Spleen (tissue), 11 donors: Measurements from ENCODE around the gene ENTPD1. TPM values are rescaled to one million over a fixed set of nuclear protein-coding genes. Genes with fewer than 3 reads are reported as not detected.

Experiments used
- DNase-seq: peaks from one replicate; pipeline ENCODE4 v3.0.0-alpha.2; 2020
- H3K27ac ChIP-seq, 8 donors: fragments of 200-600 bp; sonication (generic) in 7 of 8; 1 replicate in 4 of 8; 2 replicates in 4 of 8; pipeline versions ENCODE4 v1.5.0 to v1.8.0; 2016 to 2021; ENCODE audit warnings: inconsistent platforms in 4 of 8, mild to moderate bottlenecking in 4 of 8, moderate library complexity in 1 of 8
- H3K27me3 ChIP-seq, 7 donors: fragments of 200-600 bp; sonication (generic) in 6 of 7; replicated peaks in 1 of 7; 1 replicate in 4 of 7; 2 replicates in 3 of 7; pipeline versions ENCODE4 v1.5.0 to v1.8.0; 2016 to 2021; ENCODE audit warnings: inconsistent platforms in 3 of 7, mild to moderate bottlenecking in 1 of 7
- H3K36me3 ChIP-seq, 6 donors: fragments of 200-600 bp; sonication (generic) in 5 of 6; 1 replicate in 4 of 6; 2 replicates in 2 of 6; pipeline versions ENCODE4 v1.5.0 to v1.8.0; 2016 to 2021; ENCODE audit warnings: inconsistent platforms in 2 of 6
- H3K4me1 ChIP-seq, 6 donors: fragments of 200-600 bp; sonication (generic) in 5 of 6; 1 replicate in 3 of 6; 2 replicates in 3 of 6; pipeline versions ENCODE4 v1.5.0 to v1.8.0; 2016 to 2021; ENCODE audit warnings: inconsistent platforms in 3 of 6
- H3K4me3 ChIP-seq, 8 donors: fragments of 200-600 bp; sonication (generic) in 7 of 8; 1 replicate in 4 of 8; 2 replicates in 4 of 8; pipeline versions ENCODE4 v1.5.0 to v1.8.0; 2016 to 2021; ENCODE audit warnings: inconsistent platforms in 4 of 8, mild to moderate bottlenecking in 4 of 8, moderate library complexity in 2 of 8
- H3K9me3 ChIP-seq, 8 donors: fragments of 200-600 bp; sonication (generic) in 7 of 8; 1 replicate in 4 of 8; 2 replicates in 4 of 8; pipeline versions ENCODE4 v1.5.0 to v1.8.0; 2016 to 2021; ENCODE audit warnings: inconsistent platforms in 4 of 8
- POLR2A ChIP-seq, 3 donors: fragments of 450-650 bp; IDR thresholded peaks; one replicate each; pipeline ENCODE4 v1.5.1; 2017; ENCODE audit warnings: antibody characterized with exemption in 3 of 3, mild to moderate bottlenecking in 1 of 3
- POLR2AphosphoS5 ChIP-seq, 3 donors: sonication (generic); formaldehyde crosslinking; IDR thresholded peaks; one replicate each; pipeline ENCODE4 v1.5.1; 2017; ENCODE audit warnings: antibody characterized with exemption in 3 of 3
- WGBS, 5 donors: extraction: QIAGEN DNeasy Blood & Tissue Kit in 3 of 5; methylation state at CpG; one replicate each; pipeline versions ENCODE4 v1.1.5 to v1.1.7; 2013 to 2018; 5-methylcytosine and 5-hydroxymethylcytosine counted together
- intact Hi-C: fragments of 100-400 bp; cut with DNase I; formaldehyde crosslinking; loops from one replicate; pipeline ENCODE4 v1.15.0; 2023; ENCODE audit warnings: low total_unique reads
- polyA plus RNA-seq, 3 donors: library from polyadenylated mRNA; stranded (reverse); fragments of 200-250 nt; gene quantifications; one replicate each; pipeline ENCODE4 v1.2.1, GENCODE V29; 2013
- total RNA-seq, 7 donors: library from RNA; depleted of rRNA in 3 of 7; stranded (reverse); fragments of >200 nt in 3 of 7; fragmentation: NEBNext Ultra II Directional in 4 of 7; extraction: Animal tissue kit (Norgen Biotek cat#: 25700) in 4 of 7; gene quantifications; one replicate each; pipeline versions ENCODE4 v1.1.0 to v1.2.1, GENCODE V29; 2016 to 2021
- TF ChIP-seq, protein P1 (sequence below), 11 experiments: fragments of 200-600 bp in 7 of 11; fragments of 450-650 bp in 4 of 11; sonication (generic) in 4 of 11; IDR thresholded peaks in 8 of 11; conservative IDR thresholded peaks in 3 of 11; 1 replicate in 7 of 11; 2 replicates in 4 of 11; pipeline versions ENCODE4 v1.4.0 to v1.8.0; 2016 to 2021; ENCODE audit warnings: antibody characterized with exemption in 11 of 11, inconsistent platforms in 4 of 11, mild to moderate bottlenecking in 1 of 11
- donor health status: healthy with polysubstance abuse.
- donor health status: DM: no; HTN: no; CAD: no; lungs with moderate emphysema.
- donor health status: DM: no; HTN: no; CAD: no.
- donor health status: Bipolar disorder and iron deficiency.
- donor health status: healthy.
- donor health status: DM: no; HTN: no; CAD: no.
- donor health status: DM: yes; HTN: yes; CAD: no.

The ENTPD1 gene
- total and polyA plus RNA-seq, 10 donors: 14.1 to 92.9 (median 62.9) TPM

DNA sequence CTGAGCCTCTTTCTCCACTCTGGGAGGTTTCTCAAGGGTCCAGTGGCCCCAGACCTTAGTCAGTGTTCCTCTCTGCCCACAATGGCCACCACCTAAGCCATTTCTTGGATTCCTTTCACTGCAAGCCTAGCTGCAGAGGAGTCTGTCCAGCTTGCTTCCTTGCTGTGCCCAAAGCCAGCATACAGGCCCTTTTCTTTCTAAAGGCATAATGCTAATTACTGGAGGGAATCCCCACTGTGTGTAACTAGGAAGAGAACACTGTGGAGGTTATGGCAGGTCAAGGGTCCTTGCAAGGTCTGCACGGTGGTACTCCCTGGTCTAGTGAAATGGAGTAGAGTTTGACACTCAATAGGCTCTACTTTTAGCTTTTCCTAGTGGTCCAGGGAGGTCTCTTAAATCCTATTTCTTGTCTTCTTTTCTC lies 81.4 kb downstream of the ENTPD1 start:
- peaks cover 24 to 100% (median 68%) of the 10 kb centered on the region in 6 donors for H3K4me1 ChIP-seq
- DNase-seq: no peak
- H3K27ac ChIP-seq: peak overlapping the region; percentile 26 to 88 (median 81)
- H3K4me3 ChIP-seq: no peak overlapping the region
- TF ChIP-seq POLR2AphosphoS5 (IDR thresholded peaks at IDR 0.05) (no peak), POLR2A (IDR thresholded peaks at IDR 0.05) (no peak)
- TF ChIP-seq, protein P1, sequence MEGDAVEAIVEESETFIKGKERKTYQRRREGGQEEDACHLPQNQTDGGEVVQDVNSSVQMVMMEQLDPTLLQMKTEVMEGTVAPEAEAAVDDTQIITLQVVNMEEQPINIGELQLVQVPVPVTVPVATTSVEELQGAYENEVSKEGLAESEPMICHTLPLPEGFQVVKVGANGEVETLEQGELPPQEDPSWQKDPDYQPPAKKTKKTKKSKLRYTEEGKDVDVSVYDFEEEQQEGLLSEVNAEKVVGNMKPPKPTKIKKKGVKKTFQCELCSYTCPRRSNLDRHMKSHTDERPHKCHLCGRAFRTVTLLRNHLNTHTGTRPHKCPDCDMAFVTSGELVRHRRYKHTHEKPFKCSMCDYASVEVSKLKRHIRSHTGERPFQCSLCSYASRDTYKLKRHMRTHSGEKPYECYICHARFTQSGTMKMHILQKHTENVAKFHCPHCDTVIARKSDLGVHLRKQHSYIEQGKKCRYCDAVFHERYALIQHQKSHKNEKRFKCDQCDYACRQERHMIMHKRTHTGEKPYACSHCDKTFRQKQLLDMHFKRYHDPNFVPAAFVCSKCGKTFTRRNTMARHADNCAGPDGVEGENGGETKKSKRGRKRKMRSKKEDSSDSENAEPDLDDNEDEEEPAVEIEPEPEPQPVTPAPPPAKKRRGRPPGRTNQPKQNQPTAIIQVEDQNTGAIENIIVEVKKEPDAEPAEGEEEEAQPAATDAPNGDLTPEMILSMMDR (IDR thresholded peaks at IDR 0.05 in 8 of 11, conservative IDR thresholded peaks at IDR 0.05 in 3 of 11): no peak
- peaks cover 0 to 20% (median 0%) of the 10 kb centered on the region in 6 donors for H3K36me3 ChIP-seq
- no peaks in the 10 kb centered on the region for H3K27me3 ChIP-seq
- 42 to 65% (median 54%) methylated on average over 1 of the region's 1 CpG for WGBS, 5 donors
- intact Hi-C loops: loop anchor here (10.0 kb wide), 1 partner anchor 73 kb away; no protein-coding TSS in a partner anchor
- no peaks in the 10 kb centered on the region for H3K9me3 ChIP-seq

DNA sequence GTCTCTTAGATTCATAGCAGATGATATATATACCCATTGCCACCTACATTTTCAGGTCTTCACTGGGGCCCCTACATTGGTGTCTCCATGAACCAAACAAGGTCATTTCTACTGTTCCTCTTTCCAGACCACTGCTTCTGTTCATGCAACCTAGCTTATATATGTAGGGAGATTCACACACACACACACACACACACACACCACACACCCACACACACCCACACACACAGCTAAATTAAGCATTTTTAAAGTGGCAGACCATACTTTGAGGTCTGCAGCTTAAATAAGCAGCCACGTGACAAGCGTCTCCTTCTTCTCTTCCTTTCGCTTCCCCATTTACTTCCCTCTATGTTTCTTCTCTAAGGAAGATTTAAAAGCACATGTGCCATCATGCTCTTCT lies 81.8 kb downstream of the ENTPD1 start:
- intact Hi-C loops: loop anchor here (10.0 kb wide), 1 partner anchor 73 kb away; no protein-coding TSS in a partner anchor
- peak overlapping the region; percentile 26 to 88 (median 81) for H3K27ac ChIP-seq
- DNase-seq: no peak
- no peaks in the 10 kb centered on the region for H3K9me3 ChIP-seq
- H3K4me3 ChIP-seq: no peak overlapping the region
- TF ChIP-seq POLR2AphosphoS5 (IDR thresholded peaks at IDR 0.05) (no peak), POLR2A (IDR thresholded peaks at IDR 0.05) (no peak)
- TF ChIP-seq, protein P1 (IDR thresholded peaks at IDR 0.05 in 8 of 11, conservative IDR thresholded peaks at IDR 0.05 in 3 of 11): no peak
- 42 to 56% (median 51%) methylated on average over 3 of the region's 3 CpGs for WGBS, 5 donors
- H3K4me1 ChIP-seq: peaks cover 24 to 100% (median 65%) of the 10 kb centered on the region in 6 donors
- H3K27me3 ChIP-seq: no peaks in the 10 kb centered on the region
- peaks cover 0 to 25% (median 0%) of the 10 kb centered on the region in 6 donors for H3K36me3 ChIP-seq

DNA sequence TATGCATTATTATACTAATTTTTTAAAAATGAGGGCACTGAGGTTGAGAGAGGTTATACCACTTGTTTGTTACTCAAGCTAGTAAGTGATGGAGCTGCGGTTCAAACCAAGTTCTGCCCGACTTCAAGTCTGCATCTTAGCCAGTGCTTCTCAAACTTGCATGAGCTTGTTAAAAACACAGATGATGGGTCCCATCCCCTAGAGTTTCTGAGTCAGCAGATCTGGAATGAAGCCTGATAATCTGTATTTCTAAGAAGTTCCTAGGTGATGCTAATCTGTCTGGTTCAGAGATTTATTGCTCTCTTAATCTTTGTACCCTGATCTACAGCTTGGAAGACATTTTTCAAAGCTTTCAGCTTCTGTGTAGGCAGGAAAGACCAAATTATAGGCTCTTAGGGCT lies 84.2 kb downstream of the ENTPD1 start:
- TF ChIP-seq POLR2A (IDR thresholded peaks at IDR 0.05) (no peak), POLR2AphosphoS5 (IDR thresholded peaks at IDR 0.05) (no peak)
- TF ChIP-seq, protein P1 (IDR thresholded peaks at IDR 0.05 in 8 of 11, conservative IDR thresholded peaks at IDR 0.05 in 3 of 11): no peak
- intact Hi-C loops: loop anchor here (5.0 kb wide), 1 partner anchor 148 kb away; the partner anchor contains the start of gene TCTN3
- Histone ChIP-seq H3K9me3 (no peaks in the 10 kb centered on the region), H3K4me3 (no peak overlapping the region), H3K27me3 (no peaks in the 10 kb centered on the region), H3K27ac (peak overlapping the region in 6 of 8 donors; percentile 7 to 88 (median 74)), H3K36me3 (peaks cover 0 to 48% (median 16%) of the 10 kb centered on the region in 6 donors), H3K4me1 (peaks cover 23 to 79% (median 56%) of the 10 kb centered on the region in 6 donors)
- 55 to 86% (median 78%) methylated on average over 2 of the region's 2 CpGs for WGBS, 5 donors
- DNase-seq: no peak

DNA sequence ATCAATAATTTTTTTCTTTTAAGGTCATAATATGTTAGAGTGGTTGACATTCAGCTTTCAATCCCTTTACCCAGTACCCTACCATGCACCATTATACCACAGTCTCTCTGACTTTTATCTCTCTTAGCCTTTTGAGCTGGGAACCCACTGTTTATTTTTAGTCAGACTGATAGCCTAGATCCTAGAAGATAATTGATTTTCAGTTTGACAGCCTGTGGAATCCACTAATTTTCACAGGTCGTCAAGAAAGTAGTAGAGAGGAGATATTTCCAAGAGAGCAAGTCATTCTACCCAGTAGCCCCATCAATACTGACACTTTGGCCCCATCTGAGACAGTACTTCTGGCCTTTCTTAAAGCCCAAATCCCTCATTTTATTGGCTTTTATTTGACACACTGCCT lies 84.7 kb downstream of the ENTPD1 start:
- WGBS, 5 donors: 55 to 94% (median 75%) methylated on average over 1 of the region's 1 CpG
- peaks cover 21 to 73% (median 54%) of the 10 kb centered on the region in 6 donors for H3K4me1 ChIP-seq
- no peak overlapping the region for H3K4me3 ChIP-seq
- TF ChIP-seq POLR2A (IDR thresholded peaks at IDR 0.05) (no peak), POLR2AphosphoS5 (IDR thresholded peaks at IDR 0.05) (no peak)
- TF ChIP-seq, protein P1 (IDR thresholded peaks at IDR 0.05 in 8 of 11, conservative IDR thresholded peaks at IDR 0.05 in 3 of 11): no peak
- intact Hi-C loops: loop anchor here (5.0 kb wide), 1 partner anchor 148 kb away; the partner anchor contains the start of gene TCTN3
- H3K27me3 ChIP-seq: no peaks in the 10 kb centered on the region
- H3K36me3 ChIP-seq: peaks cover 0 to 54% (median 19%) of the 10 kb centered on the region in 6 donors
- DNase-seq: no peak
- H3K27ac ChIP-seq: peak overlapping the region in 6 of 8 donors; percentile 26 to 88 (median 74)
- no peaks in the 10 kb centered on the region for H3K9me3 ChIP-seq
